ENCODE results near the gene CD47. TPM values are rescaled to one million over a fixed set of nuclear protein-coding genes. Genes with fewer than 3 reads are reported as not detected.

The CD47 gene
- total and polyA plus RNA-seq, 4 donors = 79.0 to 232 (median 94.3) TPM

DNA sequence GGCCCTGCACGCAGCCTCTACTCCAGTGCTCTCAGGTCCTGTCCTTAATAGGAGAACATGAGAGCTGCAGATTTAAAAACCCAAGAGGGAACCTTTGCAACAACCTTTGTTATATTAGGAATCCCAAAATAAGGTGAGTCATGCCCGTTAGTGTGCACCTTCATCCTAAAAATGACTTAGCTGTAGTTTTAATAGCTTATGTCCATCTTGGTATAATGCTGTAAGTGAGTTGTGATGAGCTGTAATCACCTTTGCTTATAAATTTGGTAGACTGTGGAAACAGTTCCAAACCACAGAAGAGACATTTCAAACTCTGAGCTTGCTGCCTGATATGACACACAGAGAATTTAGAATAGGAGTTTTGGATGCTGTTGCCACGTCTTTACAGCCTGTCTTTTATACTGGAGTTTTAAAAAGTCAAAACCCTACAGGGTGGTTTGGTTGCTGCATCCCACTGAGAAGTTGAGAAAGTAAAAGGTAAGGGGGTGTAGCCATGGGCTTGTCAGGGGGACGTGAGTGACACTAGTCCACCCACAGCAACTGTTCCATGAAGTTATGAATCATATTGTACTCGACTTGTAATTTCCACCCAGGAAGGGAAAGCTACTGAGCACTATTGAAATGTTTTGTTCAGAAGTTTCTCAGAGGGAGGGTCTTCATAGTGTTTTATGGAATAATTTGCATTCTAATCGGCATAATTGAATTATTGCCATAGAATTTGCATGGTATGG is 27.4 kb upstream of the CD47 start:
- Histone ChIP-seq H3K9me3 (ENCODE audit: control insufficient read depth, insufficient read depth, low read length) (no peaks in the 10 kb centered on the region), H3K27ac (ENCODE audit: low read depth, low read length) (no peak overlapping the region), H3K4me3 (ENCODE audit: low read depth, low read length) (no peak overlapping the region), H3K27me3 (ENCODE audit: control insufficient read depth, insufficient read depth, low read length) (no peaks in the 10 kb centered on the region), H3K4me1 (ENCODE audit: control insufficient read depth, insufficient read depth, low read length) (no peaks in the 10 kb centered on the region), H3K36me3 (ENCODE audit: control insufficient read depth, insufficient read depth, low read length) (no peaks in the 10 kb centered on the region)
- DNase-seq (ENCODE audit: low read depth in 4 of 6, low spot score in 6 of 6) = no peak
- whole genome bisulfite sequencing (ENCODE audit: insufficient coverage) = 100% methylated on average over 1 of the region's 6 CpGs

DNA sequence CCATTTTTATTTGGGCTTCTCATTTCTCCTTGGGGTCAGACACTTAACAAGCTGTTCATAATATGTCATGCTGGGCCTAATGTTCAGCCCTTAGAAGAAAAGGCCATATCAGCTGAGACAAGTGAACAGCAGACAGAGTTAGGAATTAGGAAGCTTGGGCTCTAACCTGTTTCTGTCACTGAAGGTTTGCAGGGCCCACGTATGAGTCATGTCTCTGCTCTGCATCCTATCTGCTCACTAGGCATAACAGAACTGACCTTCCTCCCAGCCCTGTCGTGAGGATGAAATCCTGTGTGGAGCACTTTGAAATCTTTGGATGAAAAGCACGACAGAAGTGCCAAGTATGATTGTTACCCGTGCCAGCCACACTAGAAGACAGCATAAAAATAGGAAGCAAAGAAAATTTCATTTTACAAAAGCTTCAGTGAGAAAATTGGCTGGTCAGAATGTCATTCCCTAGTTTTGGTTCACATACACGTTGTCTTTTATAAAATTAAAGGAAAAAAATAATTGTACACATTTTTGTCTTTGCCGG is 26.5 kb upstream of the CD47 start:
- H3K27me3 ChIP-seq (ENCODE audit: control insufficient read depth, insufficient read depth, low read length) = no peaks in the 10 kb centered on the region
- no peaks in the 10 kb centered on the region for H3K9me3 ChIP-seq (ENCODE audit: control insufficient read depth, insufficient read depth, low read length)
- H3K4me1 ChIP-seq (ENCODE audit: control insufficient read depth, insufficient read depth, low read length) = no peaks in the 10 kb centered on the region
- H3K4me3 ChIP-seq (ENCODE audit: low read depth, low read length) = no peak overlapping the region
- 67% methylated on average over 5 of the region's 6 CpGs for WGBS (ENCODE audit: insufficient coverage)
- no peak overlapping the region for H3K27ac ChIP-seq (ENCODE audit: low read depth, low read length)
- H3K36me3 ChIP-seq (ENCODE audit: control insufficient read depth, insufficient read depth, low read length) = no peaks in the 10 kb centered on the region
- DNase-seq (ENCODE audit: low read depth in 4 of 6, low spot score in 6 of 6) = peak in 2 of 6 donors; percentile 24 to 65

DNA sequence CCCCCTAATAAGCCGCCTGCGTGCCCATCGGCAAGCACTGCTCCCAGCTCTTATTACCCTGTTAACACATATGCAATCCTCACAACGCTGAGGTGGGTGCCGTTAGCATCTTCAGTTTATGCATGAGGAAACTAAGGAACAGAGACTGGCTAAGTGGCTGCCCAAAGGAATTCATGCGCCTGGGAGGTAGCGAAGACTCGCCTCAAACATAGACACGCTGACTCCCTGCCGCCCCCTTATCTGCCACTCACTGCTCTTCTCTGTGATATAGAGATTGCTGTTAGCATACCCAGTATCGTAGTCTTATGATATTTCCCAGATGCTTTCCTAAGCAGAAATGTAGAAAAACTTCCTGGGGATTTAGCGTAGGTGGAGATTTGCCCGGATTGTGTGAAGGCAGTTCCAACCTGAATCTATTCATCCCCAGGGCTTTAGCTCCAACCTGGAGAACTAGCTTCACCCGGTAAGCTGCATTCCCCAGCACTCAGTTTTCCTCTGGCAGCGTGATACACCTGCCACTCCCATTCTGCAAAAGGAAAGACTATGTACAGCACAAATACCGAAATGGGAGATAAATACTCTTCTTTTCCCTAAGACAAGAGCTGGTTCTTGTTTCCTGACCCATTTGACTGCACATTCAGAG is 23.7 kb upstream of the CD47 start:
- no peak overlapping the region for H3K27ac ChIP-seq (ENCODE audit: low read depth, low read length)
- H3K36me3 ChIP-seq (ENCODE audit: control insufficient read depth, insufficient read depth, low read length) = no peaks in the 10 kb centered on the region
- no peaks in the 10 kb centered on the region for H3K27me3 ChIP-seq (ENCODE audit: control insufficient read depth, insufficient read depth, low read length)
- H3K9me3 ChIP-seq (ENCODE audit: control insufficient read depth, insufficient read depth, low read length) = no peaks in the 10 kb centered on the region
- no peak overlapping the region for H3K4me3 ChIP-seq (ENCODE audit: low read depth, low read length)
- WGBS (ENCODE audit: insufficient coverage) = 87% methylated on average over 9 of the region's 16 CpGs
- no peaks in the 10 kb centered on the region for H3K4me1 ChIP-seq (ENCODE audit: control insufficient read depth, insufficient read depth, low read length)
- DNase-seq (ENCODE audit: low read depth in 4 of 6, low spot score in 6 of 6) = no peak

DNA sequence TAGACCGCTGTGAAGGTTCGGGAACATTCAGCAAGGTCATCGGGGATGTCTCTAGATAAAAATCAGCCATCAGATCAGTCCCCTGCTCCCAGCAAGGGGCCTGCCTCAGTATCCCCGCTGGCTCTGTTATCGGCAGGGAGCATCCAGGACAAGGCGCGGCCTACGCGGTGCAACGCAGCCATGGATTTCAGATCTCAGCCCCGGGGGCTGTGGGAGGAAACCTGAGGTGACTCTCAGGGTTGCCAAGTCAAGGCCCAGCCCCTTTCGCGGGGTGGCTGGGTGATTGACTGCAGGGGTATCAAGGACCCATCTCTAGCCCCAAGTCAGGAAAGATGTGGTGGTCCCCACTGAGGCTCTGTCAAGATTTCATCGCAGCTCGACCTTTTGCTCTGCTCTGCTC is 23.1 kb upstream of the CD47 start:
- no peaks in the 10 kb centered on the region for H3K9me3 ChIP-seq (ENCODE audit: control insufficient read depth, insufficient read depth, low read length)
- H3K36me3 ChIP-seq (ENCODE audit: control insufficient read depth, insufficient read depth, low read length) = no peaks in the 10 kb centered on the region
- WGBS (ENCODE audit: insufficient coverage) = 93% methylated on average over 15 of the region's 15 CpGs
- no peak for DNase-seq (ENCODE audit: low read depth in 4 of 6, low spot score in 6 of 6)
- H3K4me1 ChIP-seq (ENCODE audit: control insufficient read depth, insufficient read depth, low read length) = no peaks in the 10 kb centered on the region
- no peak overlapping the region for H3K4me3 ChIP-seq (ENCODE audit: low read depth, low read length)
- no peaks in the 10 kb centered on the region for H3K27me3 ChIP-seq (ENCODE audit: control insufficient read depth, insufficient read depth, low read length)
- H3K27ac ChIP-seq (ENCODE audit: low read depth, low read length) = no peak overlapping the region

DNA sequence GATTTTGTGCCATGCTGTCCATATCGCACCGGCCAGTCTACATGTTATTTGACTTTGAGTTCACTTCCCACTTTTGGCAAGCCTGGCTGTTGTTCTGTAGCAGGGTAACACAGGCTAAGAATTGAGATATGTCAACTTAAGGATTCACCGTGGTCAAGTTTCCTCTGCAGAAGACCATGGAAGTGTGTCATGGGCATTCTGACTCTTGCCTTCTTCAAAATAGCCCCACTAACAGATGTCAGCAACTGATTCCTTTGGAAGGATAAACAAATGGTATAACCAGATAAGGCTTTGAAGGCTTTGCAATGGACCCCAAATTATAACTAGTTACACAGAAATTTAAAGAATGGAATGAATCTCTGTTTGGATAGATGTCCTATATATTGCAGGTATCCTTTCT is 20.1 kb upstream of the CD47 start:
- Histone ChIP-seq H3K4me1 (ENCODE audit: control insufficient read depth, insufficient read depth, low read length) (no peaks in the 10 kb centered on the region), H3K27me3 (ENCODE audit: control insufficient read depth, insufficient read depth, low read length) (no peaks in the 10 kb centered on the region), H3K4me3 (ENCODE audit: low read depth, low read length) (no peak overlapping the region), H3K27ac (ENCODE audit: low read depth, low read length) (no peak overlapping the region), H3K9me3 (ENCODE audit: control insufficient read depth, insufficient read depth, low read length) (no peaks in the 10 kb centered on the region), H3K36me3 (ENCODE audit: control insufficient read depth, insufficient read depth, low read length) (no peaks in the 10 kb centered on the region)
- no peak for DNase-seq (ENCODE audit: low read depth in 4 of 6, low spot score in 6 of 6)
- WGBS (ENCODE audit: insufficient coverage) = 100% methylated on average over 2 of the region's 3 CpGs

DNA sequence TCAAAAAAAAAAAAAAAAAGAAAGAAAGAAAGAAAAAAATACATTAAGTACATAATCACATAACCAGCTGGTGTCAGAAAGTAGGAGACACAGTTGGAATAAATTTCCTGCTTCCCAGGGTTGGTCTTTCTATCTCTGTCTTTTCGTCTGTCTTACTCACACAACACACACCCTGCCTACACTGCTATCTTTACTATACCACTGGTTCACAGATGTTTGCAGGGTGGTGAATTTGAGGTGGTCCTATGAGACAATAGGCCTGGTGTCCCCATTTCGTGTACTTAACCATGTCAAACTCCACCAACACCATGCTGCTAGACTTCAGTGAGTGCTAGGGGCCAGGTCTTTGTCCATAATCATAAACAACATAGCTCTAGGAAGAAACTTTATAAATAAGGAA is 17.6 kb upstream of the CD47 start:
- WGBS (ENCODE audit: insufficient coverage) = no CpG with 5 or more reads among the region's 2 CpGs
- Histone ChIP-seq H3K36me3 (ENCODE audit: control insufficient read depth, insufficient read depth, low read length) (no peaks in the 10 kb centered on the region), H3K9me3 (ENCODE audit: control insufficient read depth, insufficient read depth, low read length) (no peaks in the 10 kb centered on the region), H3K4me3 (ENCODE audit: low read depth, low read length) (no peak overlapping the region), H3K27me3 (ENCODE audit: control insufficient read depth, insufficient read depth, low read length) (no peaks in the 10 kb centered on the region), H3K27ac (ENCODE audit: low read depth, low read length) (no peak overlapping the region), H3K4me1 (ENCODE audit: control insufficient read depth, insufficient read depth, low read length) (no peaks in the 10 kb centered on the region)
- DNase-seq (ENCODE audit: low read depth in 4 of 6, low spot score in 6 of 6) = no peak

DNA sequence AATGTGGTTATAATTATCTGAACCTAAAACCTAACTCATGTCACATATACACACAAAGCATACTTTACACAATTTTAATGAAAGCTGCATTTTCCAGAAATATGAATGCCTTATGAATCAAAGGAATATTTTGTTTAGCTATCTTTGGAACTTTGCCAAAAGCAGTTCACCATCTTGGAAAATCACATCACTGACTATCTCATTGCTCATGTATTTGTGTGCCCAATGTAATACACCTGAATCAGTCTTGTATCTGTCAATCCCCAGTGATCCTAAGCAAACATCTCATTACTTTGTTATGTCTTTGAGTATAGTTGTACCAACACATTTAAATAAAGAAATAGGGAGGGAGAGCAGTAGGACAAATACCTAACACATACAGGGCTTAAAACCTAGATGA is 15.6 kb upstream of the CD47 start:
- no peak for DNase-seq (ENCODE audit: low read depth in 4 of 6, low spot score in 6 of 6)
- no peaks in the 10 kb centered on the region for H3K27me3 ChIP-seq (ENCODE audit: control insufficient read depth, insufficient read depth, low read length)
- H3K4me3 ChIP-seq (ENCODE audit: low read depth, low read length) = no peak overlapping the region
- no peak overlapping the region for H3K27ac ChIP-seq (ENCODE audit: low read depth, low read length)
- no peaks in the 10 kb centered on the region for H3K4me1 ChIP-seq (ENCODE audit: control insufficient read depth, insufficient read depth, low read length)
- no peaks in the 10 kb centered on the region for H3K9me3 ChIP-seq (ENCODE audit: control insufficient read depth, insufficient read depth, low read length)
- H3K36me3 ChIP-seq (ENCODE audit: control insufficient read depth, insufficient read depth, low read length) = no peaks in the 10 kb centered on the region

DNA sequence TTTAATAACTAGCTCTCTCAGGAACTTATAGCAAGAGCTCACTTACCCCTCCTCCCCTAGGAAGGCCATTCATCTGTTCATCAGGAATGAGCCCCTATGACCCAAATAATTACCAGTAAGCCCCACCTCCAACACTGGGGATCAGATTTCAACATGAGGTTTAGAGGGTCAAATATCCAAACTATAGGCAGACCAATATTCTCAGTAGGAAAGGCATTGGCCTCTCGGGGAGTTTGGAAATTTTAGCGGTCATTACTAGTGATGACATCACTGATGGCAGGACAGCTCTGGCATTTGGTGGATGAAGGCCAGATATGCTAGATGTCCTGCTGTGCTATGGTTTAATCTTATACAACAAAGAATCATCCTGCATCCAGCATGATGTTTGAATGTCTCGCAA is 15.2 kb upstream of the CD47 start:
- Histone ChIP-seq H3K36me3 (ENCODE audit: control insufficient read depth, insufficient read depth, low read length) (no peaks in the 10 kb centered on the region), H3K27me3 (ENCODE audit: control insufficient read depth, insufficient read depth, low read length) (no peaks in the 10 kb centered on the region), H3K4me3 (ENCODE audit: low read depth, low read length) (no peak overlapping the region), H3K9me3 (ENCODE audit: control insufficient read depth, insufficient read depth, low read length) (no peaks in the 10 kb centered on the region), H3K4me1 (ENCODE audit: control insufficient read depth, insufficient read depth, low read length) (no peaks in the 10 kb centered on the region), H3K27ac (ENCODE audit: low read depth, low read length) (no peak overlapping the region)
- WGBS (ENCODE audit: insufficient coverage) = no CpG with 5 or more reads among the region's 3 CpGs
- DNase-seq (ENCODE audit: low read depth in 4 of 6, low spot score in 6 of 6) = no peak

DNA sequence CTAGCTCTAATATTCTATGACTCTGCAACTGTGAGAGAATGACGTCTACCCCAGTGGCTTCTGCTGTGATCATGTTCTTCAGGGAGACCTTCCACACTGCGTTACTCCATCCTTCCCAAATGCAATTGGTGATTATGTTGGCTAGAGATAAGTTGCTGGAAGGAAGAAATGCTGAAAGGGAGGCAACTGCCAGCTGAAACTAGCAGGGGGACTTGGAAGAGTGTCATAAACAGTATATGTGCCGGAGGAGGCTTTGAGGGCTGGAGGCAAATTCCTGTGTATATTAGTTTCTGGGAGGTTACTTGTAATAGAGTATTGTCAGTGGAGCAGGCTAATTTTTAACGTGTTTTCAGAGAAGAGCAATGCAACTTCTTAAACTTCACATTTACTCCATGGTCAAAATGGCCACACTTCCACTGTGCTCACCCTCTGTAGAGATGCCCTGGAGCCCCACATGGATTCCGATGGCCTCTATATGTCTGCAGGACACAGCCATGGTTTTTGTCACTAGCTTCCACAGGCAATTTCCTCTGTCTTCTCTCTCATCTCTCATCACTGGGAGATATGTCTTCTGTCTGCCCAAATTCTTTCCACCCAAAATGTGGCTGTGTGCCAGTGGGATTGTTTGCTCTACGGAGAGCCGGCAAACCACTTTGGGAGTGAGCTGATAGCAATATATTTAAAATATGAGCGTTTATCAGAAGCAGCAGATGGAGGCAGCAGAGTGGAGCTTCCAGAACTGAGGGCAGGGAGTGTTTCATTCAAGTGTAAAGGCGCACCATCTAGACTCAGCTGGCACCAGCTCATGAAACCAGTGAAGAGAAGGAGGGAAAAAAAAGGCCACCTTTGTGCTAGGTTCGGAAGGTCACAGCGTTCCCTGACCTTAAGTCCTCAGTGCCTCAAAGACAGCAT is 13.3 kb upstream of the CD47 start:
- H3K36me3 ChIP-seq (ENCODE audit: control insufficient read depth, insufficient read depth, low read length) = no peaks in the 10 kb centered on the region
- H3K4me1 ChIP-seq (ENCODE audit: control insufficient read depth, insufficient read depth, low read length) = no peaks in the 10 kb centered on the region
- DNase-seq (ENCODE audit: low read depth in 4 of 6, low spot score in 6 of 6) = peak in 2 of 6 donors; percentile 55 to 65
- H3K27ac ChIP-seq (ENCODE audit: low read depth, low read length) = no peak overlapping the region
- no peaks in the 10 kb centered on the region for H3K9me3 ChIP-seq (ENCODE audit: control insufficient read depth, insufficient read depth, low read length)
- no peaks in the 10 kb centered on the region for H3K27me3 ChIP-seq (ENCODE audit: control insufficient read depth, insufficient read depth, low read length)
- 35% methylated on average over 5 of the region's 11 CpGs for WGBS (ENCODE audit: insufficient coverage)
- H3K4me3 ChIP-seq (ENCODE audit: low read depth, low read length) = no peak overlapping the region
